SU-DHL-6 (cell line): ENCODE results near the gene PGC.
"Not testable (repeated sequence)": the region's sequence is repeated elsewhere in the genome, so short reads cannot be mapped to it uniquely, and the experiment has no call there.

Experiments used
- H2AFZ ChIP-seq: fragments of 200-600 bp; sonication (generic); 2 replicates; pipeline ENCODE4 v1.6.1; 2014; ENCODE audit warnings: low read depth, mild to moderate bottlenecking, moderate library complexity, mixed read lengths, antibody characterized with exemption, low read length; ENCODE audit not compliant: severe bottlenecking
- H3F3A ChIP-seq: fragments of 200-600 bp; shearing (Covaris generic); 2 replicates; pipeline ENCODE4 v1.6.0; 2016; ENCODE audit warnings: antibody characterized with exemption, mild to moderate bottlenecking; ENCODE audit not compliant: insufficient read depth
- H3K27ac ChIP-seq: fragments of 200-600 bp; sonication (generic); 2 replicates; pipeline ENCODE4 v1.5.1; 2016; ENCODE audit warnings: low read depth, mild to moderate bottlenecking, low read length, moderate library complexity, mixed read lengths
- H3K27me3 ChIP-seq: fragments of 200-600 bp; sonication (generic), shearing (Covaris generic); 2 replicates; pipeline ENCODE4 v1.6.0; 2014; ENCODE audit warnings: mild to moderate bottlenecking, low read length
- H3K36me3 ChIP-seq: fragments of 200-600 bp; sonication (generic); 2 replicates; pipeline ENCODE4 v1.6.1; 2014; ENCODE audit warnings: mild to moderate bottlenecking, low read length, mixed read lengths
- H3K4me2 ChIP-seq: fragments of 300-600, 200-600 bp; shearing (Covaris generic), sonication (generic); 2 replicates; pipeline ENCODE4 v1.6.0; 2014; ENCODE audit warnings: low read length, low read depth, mild to moderate bottlenecking; ENCODE audit not compliant: poor library complexity, severe bottlenecking
- H3K4me3 ChIP-seq: fragments of 200-600 bp; sonication (generic); 2 replicates; pipeline ENCODE4 v1.5.1; 2014; ENCODE audit warnings: antibody characterized with exemption, low read length, mild to moderate bottlenecking, mixed read lengths; ENCODE audit not compliant: insufficient read depth, poor library complexity, severe bottlenecking
- H3K79me2 ChIP-seq: fragments of 200-600 bp; sonication (generic); 2 replicates; pipeline ENCODE4 v1.6.1; 2014; ENCODE audit warnings: mild to moderate bottlenecking, low read length, moderate library complexity; ENCODE audit not compliant: insufficient read depth
- H3K9ac ChIP-seq: fragments of 200-600 bp; sonication (generic); 2 replicates; pipeline ENCODE4 v1.7.0; 2014; ENCODE audit warnings: mild to moderate bottlenecking, low read length
- H3K9me2 ChIP-seq: fragments of 200-600 bp; sonication (generic); replicated peaks from 2 replicates; pipeline ENCODE4 v1.6.1; 2014; ENCODE audit warnings: low read length; ENCODE audit not compliant: insufficient read depth
- H3K9me3 ChIP-seq: fragments of 200-600 bp; sonication (generic); 2 replicates; pipeline ENCODE4 v1.6.1; 2014; ENCODE audit warnings: low read length, mixed read lengths; ENCODE audit not compliant: insufficient read depth
- H4K20me1 ChIP-seq: fragments of 200-600 bp; sonication (generic); 2 replicates; pipeline ENCODE4 v1.6.1; 2014; ENCODE audit warnings: low read depth, mild to moderate bottlenecking, antibody characterized with exemption, low read length, moderate library complexity, mixed read lengths
- CTCF ChIP-seq: fragments of 200-600 bp; sonication (generic); IDR thresholded peaks from one replicate; pipeline ENCODE4 v1.5.1; 2017; ENCODE audit warnings: antibody characterized with exemption, mild to moderate bottlenecking, low read length, moderate library complexity; ENCODE audit not compliant: insufficient read depth, poor library complexity, severe bottlenecking
- EZH2phosphoT487 ChIP-seq: fragments of 200-600 bp; sonication (generic), shearing (Covaris generic); conservative IDR thresholded peaks from 2 replicates; pipeline ENCODE4 v1.6.1; 2018; ENCODE audit warnings: mild to moderate bottlenecking, antibody characterized with exemption, low read length, moderate library complexity, mixed read lengths

The PGC gene

GRCh38 chr6:41770381-41771057 lies 23.3 kb upstream of the PGC start:
- no peaks in the 10 kb centered on the region for H3F3A ChIP-seq
- no peaks in the 10 kb centered on the region for H3K36me3 ChIP-seq
- no peak overlapping the region for H3K4me2 ChIP-seq
- no peaks in the 10 kb centered on the region for H4K20me1 ChIP-seq
- no peaks in the 10 kb centered on the region for H3K27me3 ChIP-seq
- H3K9me2 ChIP-seq, result no peaks in the 10 kb centered on the region
- no peak overlapping the region for H2AFZ ChIP-seq
- no peak overlapping the region for H3K9ac ChIP-seq
- TF ChIP-seq EZH2phosphoT487 (no peak), CTCF (no peak)
- H3K9me3 ChIP-seq, result no peaks in the 10 kb centered on the region
- H3K79me2 ChIP-seq, result no peaks in the 10 kb centered on the region
- no peak overlapping the region for H3K27ac ChIP-seq
- no peak overlapping the region for H3K4me3 ChIP-seq

GRCh38 chr6:41769376-41769775 lies 22.2 kb upstream of the PGC start:
- no peak for TF ChIP-seq EZH2phosphoT487
- no peaks in the 10 kb centered on the region for H3F3A ChIP-seq
- H2AFZ ChIP-seq, result no peak overlapping the region
- H3K4me3 ChIP-seq, result no peak overlapping the region
- no peaks in the 10 kb centered on the region for H3K79me2 ChIP-seq
- H3K36me3 ChIP-seq, result no peaks in the 10 kb centered on the region
- no peak overlapping the region for H3K4me2 ChIP-seq
- H3K27ac ChIP-seq, result no peak overlapping the region
- H3K9ac ChIP-seq, result no peak overlapping the region
- H3K9me2 ChIP-seq, result no peaks in the 10 kb centered on the region
- no peaks in the 10 kb centered on the region for H3K9me3 ChIP-seq
- H3K27me3 ChIP-seq, result no peaks in the 10 kb centered on the region
- no peaks in the 10 kb centered on the region for H4K20me1 ChIP-seq

GRCh38 chr6:41768545-41769308 lies 21.5 kb upstream of the PGC start:
- H2AFZ ChIP-seq, result no peak overlapping the region
- no peak overlapping the region for H3K4me2 ChIP-seq
- H3K36me3 ChIP-seq, result no peaks in the 10 kb centered on the region
- H4K20me1 ChIP-seq, result no peaks in the 10 kb centered on the region
- no peak overlapping the region for H3K27ac ChIP-seq
- H3K79me2 ChIP-seq, result no peaks in the 10 kb centered on the region
- no peak overlapping the region for H3K9ac ChIP-seq
- no peaks in the 10 kb centered on the region for H3K27me3 ChIP-seq
- H3K9me2 ChIP-seq, result no peaks in the 10 kb centered on the region
- TF ChIP-seq CTCF (no peak), EZH2phosphoT487 (no peak)
- no peaks in the 10 kb centered on the region for H3F3A ChIP-seq
- no peak overlapping the region for H3K4me3 ChIP-seq
- no peaks in the 10 kb centered on the region for H3K9me3 ChIP-seq

- H4K20me1 ChIP-seq, result no peaks in the 10 kb centered on the region
- no peaks in the 10 kb centered on the region for H3F3A ChIP-seq
- H3K79me2 ChIP-seq, result no peaks in the 10 kb centered on the region
- no peaks in the 10 kb centered on the region for H3K9me3 ChIP-seq
- no peak overlapping the region for H2AFZ ChIP-seq
- H3K4me2 ChIP-seq, result no peak overlapping the region
- H3K27me3 ChIP-seq, result no peaks in the 10 kb centered on the region
- H3K27ac ChIP-seq, result no peak overlapping the region
- no peak for TF ChIP-seq CTCF
- TF ChIP-seq EZH2phosphoT487, result no peak
- H3K9ac ChIP-seq, result no peak overlapping the region
- H3K36me3 ChIP-seq, result no peaks in the 10 kb centered on the region
- H3K4me3 ChIP-seq, result no peak overlapping the region
- H3K9me2 ChIP-seq, result no peaks in the 10 kb centered on the region
Measured at GRCh38 chr6:41767112-41767833, 20.1 kb upstream of the PGC start.

GRCh38 chr6:41766043-41766664 lies 19.0 kb upstream of the PGC start:
- not testable (repeated sequence) for H3K4me3 ChIP-seq, H3K9me3 ChIP-seq, H3K4me2 ChIP-seq, H3F3A ChIP-seq, H3K27ac ChIP-seq, H4K20me1 ChIP-seq, H3K9me2 ChIP-seq, H2AFZ ChIP-seq, H3K79me2 ChIP-seq, H3K36me3 ChIP-seq, H3K27me3 ChIP-seq, H3K9ac ChIP-seq
